SU-DHL-6 (cell line): ENCODE results near the gene POLG.

Experiments
- H2AFZ ChIP-seq: fragments of 200-600 bp; sonication (generic); 2 replicates; pipeline ENCODE4 v1.6.1; 2014; ENCODE audit warnings: low read depth, mild to moderate bottlenecking, moderate library complexity, mixed read lengths, antibody characterized with exemption, low read length; ENCODE audit not compliant: severe bottlenecking
- H3F3A ChIP-seq: fragments of 200-600 bp; shearing (Covaris generic); 2 replicates; pipeline ENCODE4 v1.6.0; 2016; ENCODE audit warnings: antibody characterized with exemption, mild to moderate bottlenecking; ENCODE audit not compliant: insufficient read depth
- H3K27ac ChIP-seq: fragments of 200-600 bp; sonication (generic); 2 replicates; pipeline ENCODE4 v1.5.1; 2016; ENCODE audit warnings: low read depth, mild to moderate bottlenecking, low read length, moderate library complexity, mixed read lengths
- H3K27me3 ChIP-seq: fragments of 200-600 bp; sonication (generic), shearing (Covaris generic); 2 replicates; pipeline ENCODE4 v1.6.0; 2014; ENCODE audit warnings: mild to moderate bottlenecking, low read length
- H3K36me3 ChIP-seq: fragments of 200-600 bp; sonication (generic); 2 replicates; pipeline ENCODE4 v1.6.1; 2014; ENCODE audit warnings: mild to moderate bottlenecking, low read length, mixed read lengths
- H3K4me2 ChIP-seq: fragments of 300-600, 200-600 bp; shearing (Covaris generic), sonication (generic); 2 replicates; pipeline ENCODE4 v1.6.0; 2014; ENCODE audit warnings: low read length, low read depth, mild to moderate bottlenecking; ENCODE audit not compliant: poor library complexity, severe bottlenecking
- H3K4me3 ChIP-seq: fragments of 200-600 bp; sonication (generic); 2 replicates; pipeline ENCODE4 v1.5.1; 2014; ENCODE audit warnings: antibody characterized with exemption, low read length, mild to moderate bottlenecking, mixed read lengths; ENCODE audit not compliant: insufficient read depth, poor library complexity, severe bottlenecking
- H3K79me2 ChIP-seq: fragments of 200-600 bp; sonication (generic); 2 replicates; pipeline ENCODE4 v1.6.1; 2014; ENCODE audit warnings: mild to moderate bottlenecking, low read length, moderate library complexity; ENCODE audit not compliant: insufficient read depth
- H3K9ac ChIP-seq: fragments of 200-600 bp; sonication (generic); 2 replicates; pipeline ENCODE4 v1.7.0; 2014; ENCODE audit warnings: mild to moderate bottlenecking, low read length
- H3K9me2 ChIP-seq: fragments of 200-600 bp; sonication (generic); replicated peaks from 2 replicates; pipeline ENCODE4 v1.6.1; 2014; ENCODE audit warnings: low read length; ENCODE audit not compliant: insufficient read depth
- H3K9me3 ChIP-seq: fragments of 200-600 bp; sonication (generic); 2 replicates; pipeline ENCODE4 v1.6.1; 2014; ENCODE audit warnings: low read length, mixed read lengths; ENCODE audit not compliant: insufficient read depth
- H4K20me1 ChIP-seq: fragments of 200-600 bp; sonication (generic); 2 replicates; pipeline ENCODE4 v1.6.1; 2014; ENCODE audit warnings: low read depth, mild to moderate bottlenecking, antibody characterized with exemption, low read length, moderate library complexity, mixed read lengths
- EZH2phosphoT487 ChIP-seq: fragments of 200-600 bp; sonication (generic), shearing (Covaris generic); conservative IDR thresholded peaks from 2 replicates; pipeline ENCODE4 v1.6.1; 2018; ENCODE audit warnings: mild to moderate bottlenecking, antibody characterized with exemption, low read length, moderate library complexity, mixed read lengths
- TF ChIP-seq, protein P1 (sequence below): fragments of 200-600 bp; sonication (generic); IDR thresholded peaks from one replicate; pipeline ENCODE4 v1.5.1; 2017; ENCODE audit warnings: antibody characterized with exemption, mild to moderate bottlenecking, low read length, moderate library complexity; ENCODE audit not compliant: insufficient read depth, poor library complexity, severe bottlenecking

Gene POLG

DNA sequence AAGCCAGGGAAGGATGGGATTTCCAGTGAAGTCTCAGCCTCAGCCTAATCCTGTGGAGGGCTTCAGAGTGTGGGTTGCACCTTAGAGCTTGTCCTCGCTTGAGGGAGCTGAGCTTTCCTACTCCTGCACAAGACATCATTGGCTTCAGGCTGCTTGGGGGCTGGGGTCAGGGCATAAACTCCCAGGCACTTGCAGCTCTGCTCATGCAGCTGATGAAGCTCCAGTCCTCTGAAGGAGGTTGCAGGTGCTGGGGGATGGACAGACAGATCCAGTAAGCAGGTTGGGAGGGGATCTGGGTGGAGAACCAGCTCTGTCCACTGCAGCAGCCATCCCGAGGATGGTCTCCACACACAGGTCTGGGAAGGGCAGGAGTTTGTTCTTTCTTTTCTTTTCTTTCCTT, 19.4 kb upstream of the POLG start:
- H3K4me3 ChIP-seq: no peak overlapping the region
- H2AFZ ChIP-seq: no peak overlapping the region
- TF ChIP-seq, protein P1, sequence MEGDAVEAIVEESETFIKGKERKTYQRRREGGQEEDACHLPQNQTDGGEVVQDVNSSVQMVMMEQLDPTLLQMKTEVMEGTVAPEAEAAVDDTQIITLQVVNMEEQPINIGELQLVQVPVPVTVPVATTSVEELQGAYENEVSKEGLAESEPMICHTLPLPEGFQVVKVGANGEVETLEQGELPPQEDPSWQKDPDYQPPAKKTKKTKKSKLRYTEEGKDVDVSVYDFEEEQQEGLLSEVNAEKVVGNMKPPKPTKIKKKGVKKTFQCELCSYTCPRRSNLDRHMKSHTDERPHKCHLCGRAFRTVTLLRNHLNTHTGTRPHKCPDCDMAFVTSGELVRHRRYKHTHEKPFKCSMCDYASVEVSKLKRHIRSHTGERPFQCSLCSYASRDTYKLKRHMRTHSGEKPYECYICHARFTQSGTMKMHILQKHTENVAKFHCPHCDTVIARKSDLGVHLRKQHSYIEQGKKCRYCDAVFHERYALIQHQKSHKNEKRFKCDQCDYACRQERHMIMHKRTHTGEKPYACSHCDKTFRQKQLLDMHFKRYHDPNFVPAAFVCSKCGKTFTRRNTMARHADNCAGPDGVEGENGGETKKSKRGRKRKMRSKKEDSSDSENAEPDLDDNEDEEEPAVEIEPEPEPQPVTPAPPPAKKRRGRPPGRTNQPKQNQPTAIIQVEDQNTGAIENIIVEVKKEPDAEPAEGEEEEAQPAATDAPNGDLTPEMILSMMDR: no peak
- no peak for TF ChIP-seq EZH2phosphoT487
- no peaks in the 10 kb centered on the region for H3K36me3 ChIP-seq
- no peaks in the 10 kb centered on the region for H3K79me2 ChIP-seq
- H3K27me3 ChIP-seq: no peaks in the 10 kb centered on the region
- no peaks in the 10 kb centered on the region for H3K9me2 ChIP-seq
- no peaks in the 10 kb centered on the region for H3F3A ChIP-seq
- no peaks in the 10 kb centered on the region for H4K20me1 ChIP-seq
- H3K27ac ChIP-seq: no peak overlapping the region
- H3K9ac ChIP-seq: no peak overlapping the region
- H3K9me3 ChIP-seq: no peaks in the 10 kb centered on the region
- no peak overlapping the region for H3K4me2 ChIP-seq

DNA sequence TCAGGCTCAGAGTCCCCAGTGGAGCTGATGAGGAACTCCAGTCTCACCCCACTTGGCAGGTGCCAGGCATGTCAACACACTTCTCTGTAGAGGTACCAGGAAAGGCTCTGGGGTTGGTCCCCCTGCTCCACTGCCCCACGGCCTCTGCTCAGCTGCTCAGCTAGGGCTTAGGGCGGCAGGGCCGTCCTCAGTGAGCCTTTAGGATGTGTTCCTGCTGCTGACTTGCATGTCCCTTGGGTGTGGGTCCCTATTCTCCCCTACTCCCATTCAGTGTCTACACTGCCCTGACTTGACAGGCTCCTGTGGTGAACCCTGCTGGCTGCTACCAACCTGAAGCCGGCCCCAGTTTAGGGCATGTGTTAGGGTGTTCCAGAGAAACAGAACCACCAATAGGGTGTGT, 17.9 kb upstream of the POLG start:
- H3K9ac ChIP-seq: no peak overlapping the region
- H3F3A ChIP-seq: no peaks in the 10 kb centered on the region
- H2AFZ ChIP-seq: no peak overlapping the region
- no peaks in the 10 kb centered on the region for H3K79me2 ChIP-seq
- H3K9me2 ChIP-seq: no peaks in the 10 kb centered on the region
- no peaks in the 10 kb centered on the region for H4K20me1 ChIP-seq
- TF ChIP-seq, protein P1: no peak
- no peak for TF ChIP-seq EZH2phosphoT487
- no peak overlapping the region for H3K4me2 ChIP-seq
- no peak overlapping the region for H3K27ac ChIP-seq
- H3K27me3 ChIP-seq: no peaks in the 10 kb centered on the region
- no peak overlapping the region for H3K4me3 ChIP-seq
- no peaks in the 10 kb centered on the region for H3K9me3 ChIP-seq
- H3K36me3 ChIP-seq: no peaks in the 10 kb centered on the region

DNA sequence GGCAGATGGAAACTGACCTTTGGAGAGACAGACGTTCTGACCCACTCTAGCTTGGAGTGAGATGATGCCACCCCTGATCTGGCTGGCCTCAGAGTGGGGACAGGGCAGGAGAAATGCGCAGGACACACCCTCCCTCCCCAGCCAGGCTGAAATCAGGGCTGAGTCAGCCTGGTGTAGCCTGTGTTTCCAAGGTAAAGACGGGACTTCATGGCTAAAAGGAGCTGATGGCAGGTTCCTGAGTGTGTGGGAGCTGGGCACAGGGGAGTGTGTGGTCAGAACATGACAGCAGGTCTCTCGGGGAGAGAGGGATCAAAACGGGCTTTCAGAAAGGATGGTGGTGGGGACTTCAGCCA, 14.6 kb upstream of the POLG start:
- TF ChIP-seq, protein P1: no peak
- no peak for TF ChIP-seq EZH2phosphoT487
- Histone ChIP-seq H3K9me3 (no peaks in the 10 kb centered on the region), H3K79me2 (no peaks in the 10 kb centered on the region), H3F3A (no peaks in the 10 kb centered on the region), H3K27me3 (no peaks in the 10 kb centered on the region), H3K4me2 (no peak overlapping the region), H3K4me3 (no peak overlapping the region), H3K36me3 (no peaks in the 10 kb centered on the region), H3K9ac (no peak overlapping the region), H3K9me2 (no peaks in the 10 kb centered on the region), H2AFZ (no peak overlapping the region), H3K27ac (no peak overlapping the region), H4K20me1 (no peaks in the 10 kb centered on the region)

- no peak overlapping the region for H3K27ac ChIP-seq
- H3K27me3 ChIP-seq: no peaks in the 10 kb centered on the region
- H4K20me1 ChIP-seq: no peaks in the 10 kb centered on the region
- H3K4me3 ChIP-seq: no peak overlapping the region
- H3K4me2 ChIP-seq: no peak overlapping the region
- H3K9me2 ChIP-seq: no peaks in the 10 kb centered on the region
- TF ChIP-seq, protein P1: no peak
- TF ChIP-seq EZH2phosphoT487: no peak
- H2AFZ ChIP-seq: no peak overlapping the region
- no peak overlapping the region for H3K9ac ChIP-seq
- H3K36me3 ChIP-seq: no peaks in the 10 kb centered on the region
- H3F3A ChIP-seq: no peaks in the 10 kb centered on the region
- no peaks in the 10 kb centered on the region for H3K9me3 ChIP-seq
- H3K79me2 ChIP-seq: no peaks in the 10 kb centered on the region
Measured at GRCh38 chr15:89346516-89347231, 12.1 kb upstream of the POLG start.
